HG02973 (cell line): ENCODE measurements around the gene ARSG.
"Not testable (repeated sequence)": the region's sequence is repeated elsewhere in the genome, so short reads cannot be mapped to it uniquely, and the experiment has no call there.

Experiments used
- ATAC-seq: cut with Tn5 transposase; IDR thresholded peaks from one replicate; pipeline ENCODE4 v1.9.1; 2021; ENCODE audit warnings: moderate library complexity; ENCODE audit not compliant: unreplicated experiment

Gene ARSG

GRCh38 chr17:68391561-68392268 lies 100.4 kb downstream of the ARSG start:
- ATAC-seq = no peak

GRCh38 chr17:68394608-68395331 lies 103.5 kb downstream of the ARSG start:
- no peak for ATAC-seq

GRCh38 chr17:68396226-68397107 lies 105.2 kb downstream of the ARSG start:
- no peak for ATAC-seq

GRCh38 chr17:68397108-68397536 lies 105.8 kb downstream of the ARSG start:
- ATAC-seq = no peak

GRCh38 chr17:68398691-68399637 lies 107.7 kb downstream of the ARSG start:
- peak; percentile 66 for ATAC-seq

- ATAC-seq = no peak
Measured at GRCh38 chr17:68399638-68400403, 108.5 kb downstream of the ARSG start.

- ATAC-seq = no peak
Measured at GRCh38 chr17:68400404-68400735, 109.1 kb downstream of the ARSG start.

GRCh38 chr17:68401288-68401687 lies 110.0 kb downstream of the ARSG start:
- ATAC-seq = no peak

GRCh38 chr17:68403122-68403521 lies 111.8 kb downstream of the ARSG start:
- ATAC-seq = no peak

GRCh38 chr17:68403837-68404236 lies 112.5 kb downstream of the ARSG start:
- ATAC-seq = not testable (repeated sequence)

- ATAC-seq = not testable (repeated sequence)
Measured at GRCh38 chr17:68407656-68408055, 116.4 kb downstream of the ARSG start.

GRCh38 chr17:68413597-68414560 lies 122.6 kb downstream of the ARSG start:
- not testable (repeated sequence) for ATAC-seq

- ATAC-seq = not testable (repeated sequence)
Measured at GRCh38 chr17:68414901-68415300, 123.6 kb downstream of the ARSG start.

GRCh38 chr17:68417317-68417716 lies 126.0 kb downstream of the ARSG start:
- ATAC-seq = no peak

GRCh38 chr17:68418876-68419275 lies 127.6 kb downstream of the ARSG start:
- ATAC-seq = no peak

- ATAC-seq = no peak
Measured at GRCh38 chr17:68420065-68420464, 128.8 kb downstream of the ARSG start.

GRCh38 chr17:68421486-68421885 lies 130.2 kb downstream of the ARSG start:
- no peak for ATAC-seq

- no peak for ATAC-seq
Measured at GRCh38 chr17:68422821-68423220, 131.5 kb downstream of the ARSG start.
